NT2/D1 (cell line): ENCODE measurements around the gene BEAN1.

Experiments
- YY1 ChIP-seq: IDR thresholded peaks from 2 replicates; pipeline ENCODE4 v1.6.1; 2011; ENCODE audit not compliant: insufficient read length, insufficient read depth
- ZNF274 ChIP-seq: IDR thresholded peaks from 2 replicates; pipeline ENCODE4 v1.6.1; 2011; ENCODE audit warnings: mild to moderate bottlenecking, low read depth, low read length

DNA sequence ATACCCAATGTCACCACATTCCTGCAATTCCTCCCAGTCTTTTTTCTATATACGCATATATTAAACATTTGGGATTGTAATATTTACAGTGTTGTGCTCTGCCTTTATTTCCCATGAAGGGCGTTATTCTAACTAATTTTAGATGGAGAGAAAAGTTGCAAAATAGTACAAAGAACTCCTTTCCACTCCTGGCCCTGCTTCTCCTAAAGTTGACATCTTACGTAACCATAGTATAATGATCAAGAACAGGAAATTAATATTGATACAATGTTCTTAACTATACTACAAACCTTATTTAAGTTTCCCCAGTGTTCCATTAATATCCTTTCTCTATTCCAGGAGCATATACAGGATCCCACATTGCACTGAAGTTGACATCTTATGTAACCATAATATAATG lies 76.5 kb downstream of the BEAN1 start:
- no peak for TF ChIP-seq YY1
- TF ChIP-seq ZNF274 = no peak
